Left lung (tissue), 10 donors: Measurements from ENCODE around the gene ZNF587. TPM values are rescaled to one million over a fixed set of nuclear protein-coding genes. Genes with fewer than 3 reads are reported as not detected.

Experiments used
- ATAC-seq: fragments of 200-7000 bp; cut with Tn5 transposase; one replicate; pipeline ENCODE4 v1.9.1; 2020; ENCODE audit warnings: moderate library complexity
- DNase-seq, 4 donors: peaks; one replicate each; pipeline ENCODE4 v3.0.0-alpha.2; 2013 to 2020
- H3K27ac ChIP-seq, 2 donors: fragments of 200-600 bp; sonication (generic) in 1 of 2; one replicate each; pipeline versions ENCODE4 v1.5.0 to v1.8.0; 2020 to 2021
- H3K27me3 ChIP-seq, 2 donors: fragments of 200-600 bp; sonication (generic) in 1 of 2; one replicate each; pipeline versions ENCODE4 v1.5.0 to v1.8.0; 2020 to 2021
- H3K36me3 ChIP-seq, 2 donors: fragments of 200-600 bp; sonication (generic) in 1 of 2; one replicate each; pipeline versions ENCODE4 v1.5.0 to v1.8.0; 2020 to 2021
- H3K4me1 ChIP-seq, 2 donors: fragments of 200-600 bp; one replicate each; pipeline ENCODE4 v1.8.0; 2021
- H3K4me3 ChIP-seq, 2 donors: fragments of 200-600 bp; sonication (generic) in 1 of 2; one replicate each; pipeline versions ENCODE4 v1.5.0 to v1.8.0; 2020 to 2021; ENCODE audit warnings: mild to moderate bottlenecking in 1 of 2
- H3K9me3 ChIP-seq, 2 donors: fragments of 200-600 bp; sonication (generic) in 1 of 2; one replicate each; pipeline versions ENCODE4 v1.5.0 to v1.8.0; 2020 to 2021
- intact Hi-C, 2 donors: fragments of 100-400 bp; cut with DNase I; formaldehyde crosslinking; loops; one replicate each; pipeline versions ENCODE4 v1.11.2 to v1.14.2; 2022
- polyA plus RNA-seq, 6 donors: library from polyadenylated mRNA; unstranded; fragments of 120-200 nt; gene quantifications; one replicate each; pipeline ENCODE4 v1.2.1, GENCODE V29; 2013; ENCODE audit not compliant: insufficient read length in 6 of 6
- total RNA-seq, 2 donors: library from RNA; stranded (reverse); fragmentation: NEBNext Ultra II Directional; extraction: Animal tissue kit (Norgen Biotek cat#: 25700); gene quantifications; one replicate each; pipeline ENCODE4 v1.2.1, GENCODE V29; 2021
- TF ChIP-seq, protein P1 (sequence below), 2 donors: fragments of 200-600 bp; sonication (generic) in 1 of 2; IDR thresholded peaks; one replicate each; pipeline versions ENCODE4 v1.5.0 to v1.8.0; 2021; ENCODE audit warnings: antibody characterized with exemption in 2 of 2
- donor health status: DM: no; HTN: yes; CAD: no.
- donor health status: DM: no; HTN: no; CAD: no.

ZNF587 gene
- total and polyA plus RNA-seq, 8 donors, result 31.4 to 38.8 (median 35.7) TPM

DNA sequence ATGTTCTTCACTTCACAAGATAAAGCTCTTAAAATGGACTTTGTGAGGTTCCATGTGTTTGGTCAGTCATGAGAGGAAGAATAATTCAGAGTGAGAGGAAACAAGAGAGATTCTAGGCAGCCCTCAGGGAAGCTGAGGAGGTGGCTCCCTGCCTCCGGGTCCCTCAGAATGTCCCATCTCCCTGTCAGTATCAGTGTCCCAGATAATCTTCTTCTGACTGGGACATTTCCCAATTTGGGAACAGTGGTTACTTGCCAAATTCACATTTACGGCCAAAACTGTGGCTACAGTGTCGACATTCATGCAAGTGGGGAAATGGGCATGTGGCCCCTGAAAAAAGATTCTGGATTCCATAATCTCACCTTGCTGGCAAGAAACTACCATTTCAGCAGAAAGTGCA is 57.7 kb downstream of the ZNF587 start:
- DNase-seq, result no peak
- TF ChIP-seq, protein P1, sequence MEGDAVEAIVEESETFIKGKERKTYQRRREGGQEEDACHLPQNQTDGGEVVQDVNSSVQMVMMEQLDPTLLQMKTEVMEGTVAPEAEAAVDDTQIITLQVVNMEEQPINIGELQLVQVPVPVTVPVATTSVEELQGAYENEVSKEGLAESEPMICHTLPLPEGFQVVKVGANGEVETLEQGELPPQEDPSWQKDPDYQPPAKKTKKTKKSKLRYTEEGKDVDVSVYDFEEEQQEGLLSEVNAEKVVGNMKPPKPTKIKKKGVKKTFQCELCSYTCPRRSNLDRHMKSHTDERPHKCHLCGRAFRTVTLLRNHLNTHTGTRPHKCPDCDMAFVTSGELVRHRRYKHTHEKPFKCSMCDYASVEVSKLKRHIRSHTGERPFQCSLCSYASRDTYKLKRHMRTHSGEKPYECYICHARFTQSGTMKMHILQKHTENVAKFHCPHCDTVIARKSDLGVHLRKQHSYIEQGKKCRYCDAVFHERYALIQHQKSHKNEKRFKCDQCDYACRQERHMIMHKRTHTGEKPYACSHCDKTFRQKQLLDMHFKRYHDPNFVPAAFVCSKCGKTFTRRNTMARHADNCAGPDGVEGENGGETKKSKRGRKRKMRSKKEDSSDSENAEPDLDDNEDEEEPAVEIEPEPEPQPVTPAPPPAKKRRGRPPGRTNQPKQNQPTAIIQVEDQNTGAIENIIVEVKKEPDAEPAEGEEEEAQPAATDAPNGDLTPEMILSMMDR (IDR thresholded peaks at IDR 0.05), result no peak
- Histone ChIP-seq H3K4me1 (peaks cover 0 to 5% of the 10 kb centered on the region in 2 donors), H3K36me3 (peaks cover 0 to 60% of the 10 kb centered on the region in 2 donors), H3K27ac (no peak overlapping the region), H3K9me3 (peaks cover 0 to 7% of the 10 kb centered on the region in 2 donors), H3K4me3 (no peak overlapping the region), H3K27me3 (no peaks in the 10 kb centered on the region)
- no peak for ATAC-seq
- intact Hi-C loops, result no loop called here

DNA sequence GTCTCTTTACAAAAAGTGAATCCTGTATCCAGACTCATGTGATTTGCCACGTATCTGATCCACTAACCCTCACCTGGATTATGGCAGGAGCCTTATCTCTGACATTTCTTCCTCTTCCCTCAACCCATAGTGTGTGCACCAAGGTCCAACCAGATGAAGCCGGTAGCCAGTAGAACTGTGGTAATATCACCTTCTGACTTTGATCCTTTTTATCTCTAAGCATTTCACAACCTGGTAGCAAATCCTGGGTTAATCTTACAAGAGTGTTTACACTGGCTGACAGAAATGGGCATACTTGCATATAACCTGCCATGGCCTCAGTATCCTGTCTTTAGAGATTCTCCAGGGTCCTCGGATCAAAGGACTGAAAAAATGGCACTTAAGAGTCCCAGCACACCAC is 64.9 kb downstream of the ZNF587 start:
- peaks cover 0 to 34% of the 10 kb centered on the region in 2 donors for H3K36me3 ChIP-seq
- intact Hi-C loops, result no loop called here
- DNase-seq (no peak), ATAC-seq (no peak)
- no peaks in the 10 kb centered on the region for H3K27me3 ChIP-seq
- TF ChIP-seq, protein P1 (IDR thresholded peaks at IDR 0.05), result no peak
- H3K4me1 ChIP-seq, result peaks cover 7 to 17% of the 10 kb centered on the region in 2 donors
- H3K27ac ChIP-seq, result no peak overlapping the region
- no peak overlapping the region for H3K4me3 ChIP-seq
- H3K9me3 ChIP-seq, result peaks cover 0 to 9% of the 10 kb centered on the region in 2 donors

Other genes starting within 250 kb of the ZNF587 start
- 1 to 10 TPM; 2.3 to 3.6 TPM for gene ZNF530, start 250.0 kb upstream of the ZNF587 start, total RNA-seq
- gene ZNF530, start 250.0 kb upstream of the ZNF587 start, polyA plus RNA-seq, result 1 to 10 TPM; 5.8 to 7.6 (median 7.0) TPM
- 10 to 100 TPM; 14.7 to 16.8 TPM for gene ZNF134, start 235.6 kb upstream of the ZNF587 start, total RNA-seq
- 10 to 100 TPM; 24.9 to 27.7 (median 26.3) TPM for gene ZNF134, start 235.6 kb upstream of the ZNF587 start, polyA plus RNA-seq
- gene ZNF211, start 216.7 kb upstream of the ZNF587 start, total RNA-seq, result 10 to 100 TPM; 12.5 to 15.8 TPM
- 10 to 100 TPM; 37.0 to 49.4 (median 40.9) TPM for gene ZNF211, start 216.7 kb upstream of the ZNF587 start, polyA plus RNA-seq
- gene ZSCAN4, start 180.9 kb upstream of the ZNF587 start, total RNA-seq, result under 1 TPM in 1 of 2 donors, not detected in 1; 0.21 TPM
- gene ZSCAN4, start 180.9 kb upstream of the ZNF587 start, polyA plus RNA-seq, result under 1 TPM; 0.08 to 0.23 (median 0.17) TPM
- 1 to 10 TPM; 6.0 to 7.1 TPM for gene ZNF551, start 167.9 kb upstream of the ZNF587 start, total RNA-seq
- 10 to 100 TPM; 15.9 to 19.9 (median 18.5) TPM for gene ZNF551, start 167.9 kb upstream of the ZNF587 start, polyA plus RNA-seq
- gene ZNF154, start 140.7 kb upstream of the ZNF587 start, total RNA-seq, result 1 to 10 TPM; 7.0 to 8.3 TPM
- 10 to 100 TPM; 40.2 to 49.0 (median 43.2) TPM for gene ZNF154, start 140.7 kb upstream of the ZNF587 start, polyA plus RNA-seq
- gene ZNF671, start 122.2 kb upstream of the ZNF587 start, total RNA-seq, result 1 to 10 TPM; 7.3 to 9.6 TPM
- 10 to 100 TPM; 20.1 to 26.4 (median 24.6) TPM for gene ZNF671, start 122.2 kb upstream of the ZNF587 start, polyA plus RNA-seq
- gene ZNF776, start 103.0 kb upstream of the ZNF587 start, total RNA-seq, result 10 to 100 TPM; 10.2 to 15.3 TPM
- 10 to 100 TPM; 35.4 to 45.8 (median 41.3) TPM for gene ZNF776, start 103.0 kb upstream of the ZNF587 start, polyA plus RNA-seq
- gene ZNF586, start 80.2 kb upstream of the ZNF587 start, total RNA-seq, result 10 to 100 TPM; 13.2 to 15.3 TPM
- gene ZNF586, start 80.2 kb upstream of the ZNF587 start, polyA plus RNA-seq, result 10 to 100 TPM; 28.7 to 38.1 (median 31.1) TPM
- gene ZNF552, start 34.9 kb upstream of the ZNF587 start, total RNA-seq, result 10 to 100 TPM; 11.2 to 15.7 TPM
- gene ZNF552, start 34.9 kb upstream of the ZNF587 start, polyA plus RNA-seq, result 10 to 100 TPM; 15.2 to 21.4 (median 17.4) TPM
- gene ZNF587B, start 19.6 kb upstream of the ZNF587 start, total RNA-seq, result 10 to 100 TPM; 12.9 to 20.1 TPM
- 10 to 100 TPM; 12.1 to 17.3 (median 14.1) TPM for gene ZNF587B, start 19.6 kb upstream of the ZNF587 start, polyA plus RNA-seq
- gene ZNF814, start 39.2 kb downstream of the ZNF587 start, total RNA-seq, result 10 to 100 TPM; 10.7 to 21.0 TPM
- gene ZNF814, start 39.2 kb downstream of the ZNF587 start, polyA plus RNA-seq, result 10 to 100 TPM; 52.7 to 71.2 (median 65.2) TPM
- gene ZNF417, start 66.7 kb downstream of the ZNF587 start, total RNA-seq, result 10 to 100 TPM; 15.8 to 20.7 TPM
- 10 to 100 TPM; 35.8 to 47.8 (median 42.0) TPM for gene ZNF417, start 66.7 kb downstream of the ZNF587 start, polyA plus RNA-seq
- 1 to 10 TPM; 8.0 to 9.4 TPM for gene ZNF418, start 85.5 kb downstream of the ZNF587 start, total RNA-seq
- 10 to 100 TPM; 27.6 to 43.6 (median 37.0) TPM for gene ZNF418, start 85.5 kb downstream of the ZNF587 start, polyA plus RNA-seq
- 1 to 10 TPM; 3.9 to 4.2 TPM for gene ZNF256, start 97.8 kb downstream of the ZNF587 start, total RNA-seq
- gene ZNF256, start 97.8 kb downstream of the ZNF587 start, polyA plus RNA-seq, result 10 to 100 TPM in 5 of 6 donors, 1 to 10 TPM in 1; 8.5 to 12.1 (median 10.6) TPM
- 1 to 10 TPM in 1 of 2 donors, under 1 TPM in 1; 0.55 to 1.6 TPM for gene C19orf18, start 124.7 kb downstream of the ZNF587 start, total RNA-seq
- 1 to 10 TPM; 2.3 to 5.7 (median 3.9) TPM for gene C19orf18, start 124.7 kb downstream of the ZNF587 start, polyA plus RNA-seq
- 10 to 100 TPM; 11.4 to 13.3 TPM for gene ZNF606, start 153.0 kb downstream of the ZNF587 start, total RNA-seq
- 10 to 100 TPM; 28.9 to 34.6 (median 31.3) TPM for gene ZNF606, start 153.0 kb downstream of the ZNF587 start, polyA plus RNA-seq
- under 1 TPM in 1 of 2 donors, not detected in 1; 0.47 TPM for gene ZSCAN1, start 184.2 kb downstream of the ZNF587 start, total RNA-seq
- 1 to 10 TPM; 1.4 to 3.4 (median 2.4) TPM for gene ZSCAN1, start 184.2 kb downstream of the ZNF587 start, polyA plus RNA-seq
- gene ZNF135, start 209.4 kb downstream of the ZNF587 start, total RNA-seq, result 1 to 10 TPM; 3.3 to 4.9 TPM
- 10 to 100 TPM; 22.3 to 32.6 (median 29.0) TPM for gene ZNF135, start 209.4 kb downstream of the ZNF587 start, polyA plus RNA-seq
- 10 to 100 TPM; 32.7 to 58.1 TPM for gene ZSCAN18, start 248.4 kb downstream of the ZNF587 start, total RNA-seq
- 10 to 100 TPM; 78.0 to 91.1 (median 84.7) TPM for gene ZSCAN18, start 248.4 kb downstream of the ZNF587 start, polyA plus RNA-seq